HG02973 (cell line): ENCODE measurements around the gene FBN1.

Source experiments
- ATAC-seq: cut with Tn5 transposase; IDR thresholded peaks from one replicate; pipeline ENCODE4 v1.9.1; 2021; ENCODE audit warnings: moderate library complexity; ENCODE audit not compliant: unreplicated experiment

The FBN1 gene

DNA sequence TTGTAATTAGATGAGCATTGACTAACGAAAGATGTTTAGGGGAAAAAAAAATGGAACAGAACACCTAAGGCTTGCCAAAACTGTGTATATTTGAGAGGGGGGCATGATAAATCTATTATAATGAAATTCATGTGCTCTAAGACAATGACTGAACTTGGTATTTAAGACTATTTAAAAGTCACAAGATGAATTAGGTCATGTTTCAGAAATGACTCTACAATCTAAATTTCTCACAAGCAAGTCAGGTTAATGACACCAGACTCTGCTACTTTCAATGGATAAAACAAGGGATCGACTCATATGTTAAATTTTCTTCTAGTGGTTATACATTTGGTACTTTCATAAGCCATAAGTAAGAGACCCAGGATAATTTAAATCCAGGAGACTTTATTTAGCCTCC, 235.9 kb downstream of the FBN1 start:
- no peak for ATAC-seq

DNA sequence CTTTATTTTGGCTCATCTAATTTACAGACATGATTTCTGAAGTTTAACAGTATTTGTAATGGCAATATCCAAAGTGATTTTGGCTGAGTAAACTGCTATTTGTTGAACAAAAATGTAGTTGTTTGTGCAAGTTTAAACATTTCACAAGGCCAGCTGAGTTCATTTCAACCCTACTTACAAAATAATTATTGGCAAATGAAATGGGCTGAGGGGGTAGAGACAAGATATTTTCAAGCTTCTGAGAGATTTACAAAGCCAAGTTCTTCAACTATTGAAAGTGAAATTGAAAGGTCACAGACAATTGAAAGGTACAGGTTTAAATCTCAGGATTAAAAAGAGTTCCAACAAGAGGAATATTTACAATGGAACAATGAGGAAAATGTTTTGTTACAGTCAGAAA, 237.2 kb downstream of the FBN1 start:
- ATAC-seq: no peak

DNA sequence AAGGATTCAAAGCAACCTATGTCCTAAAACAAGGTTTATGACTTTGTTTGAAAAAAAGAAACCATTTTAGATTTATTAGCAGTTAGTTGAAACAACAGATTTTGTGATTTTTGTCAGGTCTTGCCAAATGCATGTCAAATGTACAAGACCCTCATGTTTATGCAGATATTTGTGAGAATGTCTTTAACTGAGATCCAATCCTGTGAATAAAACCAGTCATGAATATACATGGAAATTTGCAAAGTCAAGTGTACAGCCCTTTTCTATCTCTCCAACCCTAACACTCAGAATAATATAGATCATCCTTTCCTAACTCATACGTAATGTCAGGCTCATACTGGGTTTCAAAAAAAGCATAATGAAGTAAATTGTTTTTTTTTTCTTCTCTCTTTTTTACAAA, 237.9 kb downstream of the FBN1 start:
- ATAC-seq: no peak

DNA sequence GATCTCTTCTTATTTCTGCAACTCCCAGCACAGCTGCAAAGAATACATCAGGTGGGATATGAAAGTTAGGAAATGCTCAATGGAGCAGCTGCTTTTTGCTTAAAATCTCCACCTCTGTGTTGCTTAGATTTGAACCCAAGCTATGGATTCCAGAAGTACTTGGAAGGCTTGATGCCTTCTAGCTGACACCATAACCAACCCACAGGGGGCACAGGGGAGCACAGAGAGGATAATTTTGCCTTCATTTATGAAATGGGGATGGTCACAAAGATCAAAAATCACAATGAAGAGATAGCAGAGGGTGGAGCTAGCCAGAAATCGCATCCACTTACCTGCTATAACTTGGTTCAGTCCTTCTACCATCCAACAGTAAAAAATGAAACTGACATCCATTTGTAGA, 238.6 kb downstream of the FBN1 start:
- no peak for ATAC-seq

DNA sequence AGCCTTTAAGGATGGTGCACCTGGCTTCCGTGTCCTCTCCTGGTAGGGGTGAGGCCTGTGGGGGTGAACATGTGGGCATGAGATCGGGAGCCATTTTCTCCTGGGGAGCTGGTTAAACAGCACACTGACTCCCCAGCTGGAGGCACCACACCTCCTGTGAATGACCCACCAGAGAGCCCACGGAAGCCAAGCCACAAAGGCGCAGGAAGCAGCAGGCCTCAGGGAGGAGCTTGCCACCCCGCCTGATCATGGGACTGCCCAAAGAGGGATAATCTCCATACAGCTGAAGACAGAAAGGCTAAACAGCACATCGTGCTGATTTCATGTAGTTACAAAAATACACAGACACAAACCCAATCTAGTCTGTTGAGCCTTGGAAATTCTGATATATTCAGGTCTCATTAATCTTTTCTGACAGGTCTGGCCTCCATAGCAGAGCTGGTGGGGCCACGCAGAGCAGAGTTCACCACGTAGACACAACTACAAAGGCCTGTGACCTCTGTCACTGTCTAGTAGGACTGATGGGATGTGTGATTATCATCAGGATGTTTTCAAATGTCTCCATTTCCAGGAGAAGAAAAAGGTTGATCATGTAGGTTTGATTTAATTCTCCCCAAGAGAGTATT, 239.1 kb downstream of the FBN1 start:
- ATAC-seq: no peak

DNA sequence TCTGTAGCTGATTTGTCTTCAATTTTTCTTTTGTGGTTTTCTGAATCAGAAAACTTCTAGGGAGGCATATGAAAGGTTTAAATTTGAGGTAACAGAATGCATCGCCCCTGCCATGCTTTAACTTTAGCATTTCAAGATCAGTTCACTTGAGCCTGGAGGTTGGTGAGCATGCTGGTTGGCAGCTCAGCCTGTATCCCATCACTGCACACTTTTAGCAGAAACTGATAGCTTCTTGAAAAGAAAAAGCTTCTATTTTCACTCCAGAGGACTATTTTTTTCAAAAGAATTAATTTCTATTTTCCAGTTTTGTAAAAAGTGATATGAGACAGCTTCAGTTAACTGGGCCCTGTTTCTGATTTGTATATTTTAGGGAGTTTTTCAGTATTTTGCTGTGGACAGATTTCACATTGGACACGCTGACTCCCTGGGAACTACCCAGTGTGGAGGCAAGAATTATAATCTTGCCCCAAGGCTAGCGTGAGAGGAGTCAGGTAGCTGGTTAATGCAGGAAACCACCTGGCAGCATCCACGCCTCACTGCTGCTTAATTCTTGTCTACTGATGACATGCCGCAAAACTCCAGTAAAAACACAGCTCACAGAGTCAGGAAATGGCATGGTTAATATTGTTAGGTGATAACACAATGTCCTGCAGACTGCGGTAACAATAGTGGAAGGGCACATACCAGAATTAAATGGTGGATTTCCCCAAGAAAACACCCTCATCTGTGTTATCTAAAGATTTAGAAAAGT, 242.9 kb downstream of the FBN1 start:
- no peak for ATAC-seq

DNA sequence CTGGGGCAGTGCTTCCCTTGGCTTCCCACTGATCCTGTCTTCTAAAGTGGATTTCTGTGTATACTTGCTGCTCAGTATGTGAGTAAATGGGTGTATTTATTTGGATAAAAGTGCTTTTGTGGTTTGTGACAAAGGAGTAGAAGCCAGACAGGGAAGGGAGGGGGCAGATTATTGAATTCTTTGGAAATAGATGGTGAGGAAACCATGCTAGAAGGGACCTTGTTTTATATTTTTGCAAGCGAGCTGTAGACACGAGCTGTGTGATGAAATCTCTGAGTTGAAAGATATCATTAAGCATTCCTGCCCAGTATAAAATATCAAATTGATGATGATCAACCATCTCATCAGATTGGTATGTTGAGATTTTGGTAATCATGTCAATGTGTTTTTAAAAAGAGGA, 245.4 kb downstream of the FBN1 start:
- no peak for ATAC-seq

DNA sequence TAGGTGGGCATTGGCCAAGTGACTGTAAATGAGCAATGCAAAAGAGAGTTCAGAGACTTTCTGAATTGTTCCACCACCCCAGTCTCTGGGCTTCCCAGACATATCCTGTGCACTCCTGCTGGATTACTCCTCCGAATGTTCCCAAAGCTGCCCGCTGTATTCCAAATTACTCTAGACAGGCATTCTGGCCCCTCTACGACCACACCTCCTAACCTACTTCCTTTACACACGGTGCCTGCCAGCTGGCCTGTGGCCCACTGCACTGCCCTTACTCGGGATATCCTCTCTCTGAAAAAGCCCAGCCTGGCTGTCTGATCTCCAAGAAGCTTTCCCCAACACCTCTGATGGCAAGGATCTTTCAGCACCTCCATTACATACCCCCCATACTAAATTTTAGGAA, 247.7 kb downstream of the FBN1 start:
- ATAC-seq: no peak

DNA sequence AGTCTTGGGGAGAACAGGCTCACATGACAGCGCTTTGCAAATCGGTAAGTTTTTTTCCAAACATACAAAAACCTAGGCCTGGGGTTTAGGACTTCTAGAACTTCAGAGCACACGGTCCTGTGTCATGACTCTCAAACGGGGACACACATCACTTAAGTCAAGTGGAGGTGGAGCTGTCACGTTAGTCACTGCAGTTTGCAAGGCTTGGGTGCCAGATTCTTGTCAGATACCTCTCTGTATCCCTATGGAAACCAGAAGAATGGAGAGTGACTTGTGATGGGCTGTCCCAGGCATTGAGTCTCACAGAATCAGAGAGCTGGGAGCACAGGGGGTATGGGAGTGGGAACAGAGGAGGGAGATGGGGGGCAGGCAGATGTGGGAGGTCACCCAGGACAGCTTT, 249.5 kb downstream of the FBN1 start:
- no peak for ATAC-seq

DNA sequence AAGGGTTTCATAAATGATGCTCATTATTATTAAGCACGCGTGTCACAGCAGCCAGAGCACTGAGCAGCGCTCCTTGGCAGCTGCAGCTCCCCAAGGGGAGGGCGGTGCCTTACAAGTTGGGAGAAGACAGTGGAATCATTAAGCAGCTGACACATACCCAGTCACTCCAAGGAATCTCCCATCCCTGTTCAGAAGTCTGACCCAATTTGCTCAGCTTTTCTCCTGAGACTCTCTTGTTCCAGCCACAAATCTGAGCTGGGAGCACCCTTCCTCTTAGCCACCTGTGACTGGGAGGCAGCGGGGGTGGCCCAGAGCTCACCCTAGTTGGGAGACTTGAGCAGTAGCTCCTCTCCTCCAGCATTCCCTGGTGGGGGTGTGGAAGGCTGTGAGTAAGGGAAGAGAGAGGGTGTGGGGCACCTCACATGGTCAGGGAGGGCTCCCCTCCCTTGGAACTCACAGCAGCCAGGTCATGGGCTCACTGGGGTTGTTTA, 249.9 kb downstream of the FBN1 start:
- no peak for ATAC-seq

DNA sequence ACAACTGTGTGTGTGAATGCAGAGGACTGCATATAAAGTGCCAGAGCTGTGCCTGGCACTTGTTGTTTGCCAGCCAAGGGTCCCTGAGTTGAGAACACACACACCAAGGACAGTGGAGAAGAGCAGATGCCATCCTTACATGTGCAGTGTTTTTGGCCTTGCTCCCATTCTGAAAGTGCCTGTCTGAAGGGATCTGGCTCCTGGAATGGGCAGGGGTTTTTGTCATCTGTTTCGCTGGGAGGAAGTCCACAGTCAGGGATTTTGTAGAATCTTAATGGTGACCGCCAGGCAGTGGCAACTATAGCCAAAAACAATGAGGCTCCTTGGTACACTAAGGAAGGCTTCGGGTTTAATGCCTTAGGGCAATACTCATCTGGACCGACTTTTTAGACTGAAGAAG, 250.5 kb downstream of the FBN1 start:
- ATAC-seq: no peak

DNA sequence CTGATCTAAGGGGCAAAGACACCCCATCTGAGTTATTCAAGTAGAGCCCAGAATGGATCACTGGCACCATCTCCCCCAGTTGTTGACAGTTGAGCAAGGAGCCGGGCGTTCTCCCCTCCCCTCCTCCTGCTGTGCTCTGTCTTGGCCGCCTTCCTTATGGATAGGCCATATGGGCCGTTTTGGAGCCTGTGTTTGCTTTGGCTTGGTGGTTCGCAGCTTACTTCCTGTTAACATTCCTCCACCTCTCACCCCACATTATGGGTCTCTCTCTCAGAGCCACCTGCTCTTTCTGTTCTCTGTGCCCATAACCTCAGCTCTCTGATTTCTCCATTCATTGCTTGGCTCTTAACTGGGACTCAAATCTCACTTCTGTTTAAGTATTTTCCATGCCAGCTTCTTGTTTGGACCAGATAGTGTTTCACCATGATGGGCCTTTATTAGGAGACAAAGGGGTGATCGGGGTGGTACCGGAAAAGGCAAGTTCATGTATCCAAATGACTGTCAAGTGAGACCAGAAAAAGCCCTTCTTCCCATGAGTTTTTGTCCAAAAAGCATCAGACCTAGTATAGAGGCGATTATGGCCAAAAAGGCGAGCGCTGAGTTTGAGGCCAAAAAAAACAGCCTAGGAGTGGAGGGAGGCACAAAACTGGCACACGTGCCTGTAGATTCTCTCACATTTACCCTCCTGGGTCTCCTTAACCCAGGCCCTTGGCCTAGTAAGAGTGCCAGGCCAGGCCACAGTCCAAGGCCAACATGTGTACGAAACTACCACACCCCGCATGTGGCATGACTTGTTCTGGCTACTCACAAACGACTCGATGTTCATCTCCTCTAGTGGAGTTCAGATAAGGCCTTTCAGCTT, 251.6 kb downstream of the FBN1 start:
- ATAC-seq: no peak

DNA sequence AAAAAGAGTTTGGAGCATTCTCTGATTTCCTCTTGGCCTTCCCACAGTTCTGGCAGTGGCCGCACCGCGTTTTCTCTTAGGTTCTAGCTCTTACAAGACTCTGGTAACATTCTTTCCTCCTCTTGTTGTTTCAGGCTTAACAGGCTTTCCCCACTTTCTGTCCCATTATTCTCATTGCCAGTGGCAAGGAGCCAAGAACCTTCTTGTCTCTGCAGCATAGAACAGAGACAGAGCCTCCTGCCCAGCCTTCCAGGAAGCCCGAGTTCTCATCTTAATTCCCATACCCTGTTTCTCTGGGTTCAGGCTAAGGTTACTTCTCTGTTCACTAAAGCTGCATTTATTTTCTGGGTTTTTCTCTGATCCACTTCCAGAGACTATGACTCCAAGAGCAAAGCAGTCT, 253.2 kb downstream of the FBN1 start:
- no peak for ATAC-seq

DNA sequence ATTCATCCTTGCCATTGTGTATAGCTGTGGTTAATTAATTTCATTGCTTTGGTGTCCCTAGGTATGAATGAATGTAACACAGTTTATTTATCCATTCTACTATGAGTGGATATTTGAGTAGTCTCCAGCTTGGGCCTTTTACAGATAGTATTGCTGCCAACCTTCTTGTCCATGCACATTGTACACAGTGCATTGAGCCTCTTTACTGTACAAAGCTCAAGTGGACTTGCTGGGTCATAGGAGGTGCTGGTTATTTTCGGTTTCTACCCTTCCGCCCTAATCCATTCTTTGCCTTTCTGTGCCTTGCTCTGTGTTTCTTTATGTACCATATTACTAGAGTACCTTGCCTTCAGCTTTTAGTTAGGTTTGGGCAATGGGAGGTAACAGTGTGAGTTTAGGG, 253.6 kb downstream of the FBN1 start:
- ATAC-seq: no peak

DNA sequence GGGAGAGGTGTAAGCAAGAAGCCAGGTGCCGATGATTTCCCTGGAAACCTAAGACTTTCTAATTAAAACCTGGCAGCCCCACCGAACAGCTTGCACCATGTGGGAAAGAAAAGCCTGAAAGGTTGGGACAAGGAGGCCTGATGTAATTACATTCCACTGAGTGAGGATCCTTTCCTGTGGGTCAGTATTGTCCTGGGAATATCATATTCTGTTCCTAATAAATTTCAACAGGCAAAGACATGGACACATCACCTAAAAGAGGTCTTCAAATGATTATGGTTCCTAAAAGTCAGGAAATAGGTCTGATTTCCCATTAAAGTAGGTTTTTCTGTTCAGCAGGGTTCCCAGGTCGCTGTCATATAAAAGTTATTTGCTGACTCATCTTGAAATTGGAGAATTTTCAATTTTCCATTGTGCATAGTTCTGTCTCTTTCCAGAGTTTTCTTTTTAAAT, 255.8 kb downstream of the FBN1 start:
- ATAC-seq: no peak

DNA sequence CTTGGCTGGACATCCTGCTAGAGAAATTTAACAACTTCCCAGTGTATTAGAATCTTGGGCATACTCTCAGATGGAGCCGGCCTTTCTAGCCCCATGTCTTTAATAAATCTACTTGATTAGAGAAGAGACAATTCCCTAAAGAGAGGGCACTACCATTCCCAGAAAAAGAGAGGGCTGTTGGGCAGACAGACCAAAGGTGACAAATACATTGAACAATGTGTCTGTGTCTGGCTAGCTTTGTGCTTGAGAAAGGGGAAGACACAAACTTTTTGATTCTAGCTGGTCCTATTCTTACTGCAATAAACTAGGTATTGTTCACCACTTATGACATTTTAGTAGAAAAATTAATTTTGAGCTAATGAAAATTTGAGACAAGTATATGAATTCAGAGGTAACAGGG, 256.6 kb downstream of the FBN1 start:
- no peak for ATAC-seq

DNA sequence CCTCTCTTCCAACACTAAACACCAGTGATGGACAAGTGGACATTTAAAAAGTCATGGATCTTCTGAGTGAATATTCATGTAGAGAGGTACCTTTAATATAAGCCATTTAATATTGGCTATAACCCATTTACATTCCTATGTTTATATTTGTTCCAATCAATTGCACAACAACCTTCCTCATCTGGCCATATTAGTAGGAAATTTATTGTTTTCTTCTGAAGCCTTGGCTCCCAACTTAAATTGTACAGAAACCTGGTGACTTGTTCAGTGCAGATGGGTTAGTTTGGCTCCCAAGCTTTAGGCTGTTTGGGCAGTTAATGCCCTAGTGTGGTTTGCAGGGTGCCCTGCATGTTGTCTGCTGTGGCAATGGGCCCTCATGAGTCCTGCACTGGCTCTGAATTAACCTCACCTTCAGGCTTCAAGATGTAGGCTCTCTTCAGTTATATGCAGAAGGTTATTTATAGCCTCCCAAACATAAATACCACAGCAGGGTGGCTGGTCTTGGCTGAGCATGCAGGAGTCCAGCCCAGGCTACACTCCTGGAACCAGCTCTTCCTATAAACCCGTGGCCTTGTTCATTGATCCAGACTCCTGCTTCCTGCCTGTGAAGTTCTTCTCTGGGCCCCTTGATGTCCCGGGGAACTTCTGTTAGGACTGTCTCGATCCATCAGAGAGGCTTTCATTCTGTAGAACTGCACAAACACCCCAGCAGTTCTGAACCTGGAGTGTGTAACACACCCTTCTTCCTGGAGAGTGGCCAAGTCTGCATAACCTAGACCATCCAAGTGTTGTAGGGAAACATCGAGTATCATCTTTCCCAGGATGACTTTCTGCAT, 257.3 kb downstream of the FBN1 start:
- no peak for ATAC-seq

DNA sequence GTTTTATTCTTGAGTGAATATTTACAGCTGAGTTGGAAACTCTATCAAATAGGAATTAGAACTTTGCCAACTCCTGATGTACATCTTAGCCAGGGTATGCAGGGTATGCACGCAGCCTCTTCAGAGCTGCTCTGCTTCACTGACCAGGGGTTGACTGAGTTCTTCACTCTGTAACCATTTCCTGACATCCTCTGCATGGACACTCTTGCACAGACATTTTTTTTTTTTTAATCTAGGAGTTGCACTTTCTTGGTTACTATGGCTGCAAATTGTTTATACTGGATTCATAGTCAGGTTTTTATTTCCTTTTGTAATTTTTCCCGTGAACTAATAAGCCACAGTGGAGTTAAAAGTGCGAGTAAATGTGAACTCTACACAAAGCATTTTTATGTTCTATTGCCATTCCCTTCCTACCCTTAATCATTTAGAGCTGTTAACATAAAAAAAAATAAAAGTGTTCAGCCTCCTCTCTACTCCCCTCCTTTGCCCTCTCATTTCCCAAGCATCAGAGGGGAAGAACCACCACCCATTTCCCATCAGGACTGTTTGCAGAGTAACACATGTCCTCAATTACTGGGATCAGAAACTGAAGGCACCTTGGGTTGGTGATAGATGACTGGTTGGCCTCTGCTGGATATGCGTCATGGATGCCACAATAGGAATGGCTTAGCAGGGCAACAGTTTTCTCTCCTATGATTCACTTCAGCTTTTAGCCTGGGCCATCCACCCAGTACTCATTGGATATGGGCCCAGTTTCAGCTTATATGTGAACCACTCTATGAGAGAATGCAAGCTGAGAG, 260.3 kb downstream of the FBN1 start:
- ATAC-seq: no peak

DNA sequence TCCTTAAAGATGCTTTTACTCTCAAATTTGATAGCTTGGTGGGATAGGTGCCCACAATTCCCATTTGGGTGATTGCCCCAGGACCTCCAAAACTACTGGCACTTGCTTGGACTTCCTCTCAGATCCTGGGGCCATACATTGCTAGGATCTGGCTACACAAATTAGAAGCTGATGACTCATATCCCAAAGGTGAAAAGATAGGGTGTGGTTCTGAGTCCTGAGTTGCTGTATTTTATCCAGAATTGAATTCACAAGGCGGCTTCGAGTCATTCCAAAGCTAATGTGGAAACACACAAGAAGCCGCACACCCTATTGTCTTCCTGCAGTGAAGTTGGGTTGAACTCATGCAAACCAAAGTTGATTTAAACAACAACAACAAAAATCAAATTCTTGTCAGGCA, 260.9 kb downstream of the FBN1 start:
- ATAC-seq: no peak

DNA sequence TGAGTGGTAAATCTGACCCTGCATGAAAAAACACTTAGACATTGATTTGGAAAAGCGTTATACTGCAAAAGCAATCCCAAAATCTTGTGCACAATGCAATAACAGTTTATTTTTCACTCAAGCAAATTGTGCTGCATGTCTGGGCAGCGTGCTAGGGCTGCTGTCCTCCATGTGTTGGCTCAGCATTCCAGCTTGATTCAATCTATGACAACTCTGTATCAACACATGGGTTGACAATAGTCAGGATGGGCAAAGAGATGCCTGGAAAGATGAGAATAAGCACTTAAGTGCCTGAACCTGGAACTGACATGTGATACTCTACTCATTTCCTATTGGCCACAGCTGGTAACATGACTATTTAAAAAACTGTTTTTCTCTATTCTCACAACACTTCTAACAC, 262.5 kb downstream of the FBN1 start:
- ATAC-seq: no peak
